Uterus (tissue), 4 donors: ENCODE results near the gene TJP2. TPM values are rescaled to one million over a fixed set of nuclear protein-coding genes. Genes with fewer than 3 reads are reported as not detected.

ENCODE experiments used
- DNase-seq, 2 donors: peaks; one replicate each; pipeline ENCODE4 v3.0.0-alpha.2; 2019 to 2020
- H3K27ac ChIP-seq, 2 donors: fragments of 200-600 bp; sonication (generic); 1 replicate in 1 of 2; 2 replicates in 1 of 2; pipeline ENCODE4 v1.5.1; 2016 to 2018
- H3K27me3 ChIP-seq, 2 donors: fragments of 200-600 bp; sonication (generic); one replicate each; pipeline ENCODE4 v1.5.1; 2018 to 2019; ENCODE audit warnings: control low read depth in 1 of 2
- H3K36me3 ChIP-seq, 2 donors: fragments of 200-600 bp; sonication (generic); one replicate each; pipeline ENCODE4 v1.5.1; 2019; ENCODE audit warnings: control low read depth in 1 of 2
- H3K4me1 ChIP-seq, 2 donors: fragments of 200-600 bp; sonication (generic); one replicate each; pipeline ENCODE4 v1.5.1; 2018 to 2019; ENCODE audit warnings: control low read depth in 1 of 2
- H3K4me3 ChIP-seq, 2 donors: fragments of 200-600 bp; sonication (generic); 1 replicate in 1 of 2; 2 replicates in 1 of 2; pipeline ENCODE4 v1.5.1; 2018 to 2019; ENCODE audit warnings: mild to moderate bottlenecking in 1 of 2
- H3K9me3 ChIP-seq, 2 donors: fragments of 200-600 bp; sonication (generic); one replicate each; pipeline ENCODE4 v1.5.1; 2019; ENCODE audit warnings: control low read depth in 1 of 2
- POLR2A ChIP-seq, 2 donors: fragments of 450-650 bp; IDR thresholded peaks; one replicate each; pipeline ENCODE4 v1.6.1; 2016; ENCODE audit warnings: antibody characterized with exemption in 2 of 2, mild to moderate bottlenecking in 1 of 2, moderate library complexity in 1 of 2
- intact Hi-C: fragments of 100-400 bp; cut with DNase I; formaldehyde crosslinking; loops from one replicate; pipeline ENCODE4 v1.15.1; 2023; ENCODE audit warnings: low total_unique reads
- total RNA-seq, 4 donors: library from RNA; depleted of rRNA in 3 of 4; stranded (reverse); fragments of >200 nt in 3 of 4; gene quantifications; one replicate each; pipeline versions ENCODE4 v1.1.0 to v1.2.4, GENCODE V29; 2014 to 2023
- TF ChIP-seq, protein P1 (sequence below), 4 experiments: fragments of 200-600 bp in 2 of 4; fragments of 450-650 bp in 2 of 4; sonication (generic) in 2 of 4; IDR thresholded peaks; one replicate each; pipeline ENCODE4 v1.5.1; 2016 to 2019; ENCODE audit warnings: antibody characterized with exemption in 4 of 4, mild to moderate bottlenecking in 2 of 4, moderate library complexity in 1 of 4
- donor health status: DM: yes; HTN: yes; CAD: no.

Gene TJP2
- total RNA-seq, 4 donors from 2014 or later: 38.6 to 110 (median 44.7) TPM

DNA sequence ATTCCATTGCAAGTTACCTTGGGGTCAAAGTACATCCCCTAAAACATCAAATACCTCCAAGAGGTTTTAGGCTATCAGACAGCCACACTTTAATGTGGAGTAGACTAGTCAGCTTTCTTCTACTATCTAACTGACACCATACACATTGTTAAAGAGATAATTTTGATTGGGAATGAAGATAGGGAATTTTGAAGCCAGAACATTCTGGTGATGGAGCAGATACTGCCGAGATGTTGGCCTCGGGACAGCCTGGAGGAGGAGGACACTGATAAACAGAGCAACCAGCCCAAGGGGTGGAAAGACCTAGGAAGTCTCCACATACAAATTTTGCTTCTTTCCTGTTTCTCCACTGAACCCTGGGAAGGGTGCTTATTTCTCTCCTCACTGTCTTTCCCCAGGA, 14.9 kb downstream of the TJP2 start:
- Histone ChIP-seq H3K36me3 (no peaks in the 10 kb centered on the region), H3K27me3 (no peaks in the 10 kb centered on the region), H3K4me1 (peaks cover 0 to 6% of the 10 kb centered on the region in 2 donors), H3K27ac (no peak overlapping the region), H3K9me3 (no peaks in the 10 kb centered on the region), H3K4me3 (no peak overlapping the region)
- intact Hi-C loops: no loop called here
- TF ChIP-seq, protein P1, sequence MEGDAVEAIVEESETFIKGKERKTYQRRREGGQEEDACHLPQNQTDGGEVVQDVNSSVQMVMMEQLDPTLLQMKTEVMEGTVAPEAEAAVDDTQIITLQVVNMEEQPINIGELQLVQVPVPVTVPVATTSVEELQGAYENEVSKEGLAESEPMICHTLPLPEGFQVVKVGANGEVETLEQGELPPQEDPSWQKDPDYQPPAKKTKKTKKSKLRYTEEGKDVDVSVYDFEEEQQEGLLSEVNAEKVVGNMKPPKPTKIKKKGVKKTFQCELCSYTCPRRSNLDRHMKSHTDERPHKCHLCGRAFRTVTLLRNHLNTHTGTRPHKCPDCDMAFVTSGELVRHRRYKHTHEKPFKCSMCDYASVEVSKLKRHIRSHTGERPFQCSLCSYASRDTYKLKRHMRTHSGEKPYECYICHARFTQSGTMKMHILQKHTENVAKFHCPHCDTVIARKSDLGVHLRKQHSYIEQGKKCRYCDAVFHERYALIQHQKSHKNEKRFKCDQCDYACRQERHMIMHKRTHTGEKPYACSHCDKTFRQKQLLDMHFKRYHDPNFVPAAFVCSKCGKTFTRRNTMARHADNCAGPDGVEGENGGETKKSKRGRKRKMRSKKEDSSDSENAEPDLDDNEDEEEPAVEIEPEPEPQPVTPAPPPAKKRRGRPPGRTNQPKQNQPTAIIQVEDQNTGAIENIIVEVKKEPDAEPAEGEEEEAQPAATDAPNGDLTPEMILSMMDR (IDR thresholded peaks at IDR 0.05): no peak
- TF ChIP-seq POLR2A (IDR thresholded peaks at IDR 0.05): no peak
- DNase-seq: no peak

DNA sequence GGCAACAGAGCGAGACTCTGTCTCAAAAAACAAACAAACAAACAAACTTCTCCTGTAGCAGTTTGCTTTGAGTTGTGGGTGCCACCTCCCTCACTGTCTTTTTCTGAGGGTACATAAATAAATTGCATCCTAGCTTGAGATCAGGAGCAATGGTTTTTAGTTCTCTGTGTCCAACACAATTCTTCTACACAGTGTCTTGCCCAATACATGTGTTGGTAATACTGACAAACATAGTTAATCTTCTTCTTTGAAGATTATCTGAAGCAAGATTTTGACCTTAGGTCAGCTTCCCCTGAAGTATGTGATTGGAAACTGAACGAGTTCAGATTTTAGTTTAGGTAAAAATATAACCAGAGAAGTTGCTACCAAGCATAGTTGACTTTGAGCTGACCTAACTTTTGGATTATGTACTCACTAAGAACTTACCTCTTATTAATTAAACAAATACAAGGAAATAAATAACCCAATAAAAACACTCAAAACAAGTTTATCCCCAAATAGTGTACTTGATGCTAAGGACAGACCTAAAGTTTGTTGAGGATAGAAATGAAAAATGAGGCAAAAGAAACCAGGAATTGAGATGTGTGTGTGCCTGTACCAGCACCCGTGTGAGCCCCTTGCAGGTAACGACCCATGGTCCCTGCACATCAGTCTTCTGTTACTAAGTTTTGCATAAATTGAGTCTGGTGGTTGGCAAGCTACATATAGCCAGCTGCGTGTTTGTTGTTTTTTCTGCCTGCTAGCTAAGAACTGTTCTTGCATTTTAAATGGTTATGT, 16.2 kb downstream of the TJP2 start:
- Histone ChIP-seq H3K27ac (no peak overlapping the region), H3K9me3 (no peaks in the 10 kb centered on the region), H3K36me3 (no peaks in the 10 kb centered on the region), H3K27me3 (no peaks in the 10 kb centered on the region), H3K4me1 (peaks cover 0 to 6% of the 10 kb centered on the region in 2 donors), H3K4me3 (no peak overlapping the region)
- intact Hi-C loops: loop anchor here (5.0 kb wide), 1 partner anchor 138 kb away; no protein-coding TSS in a partner anchor
- TF ChIP-seq, protein P1 (IDR thresholded peaks at IDR 0.05): no peak
- DNase-seq: no peak

- no peaks in the 10 kb centered on the region for H3K9me3 ChIP-seq
- intact Hi-C loops: loop anchor here (5.0 kb wide), 1 partner anchor 139 kb away; no protein-coding TSS in a partner anchor
- H3K36me3 ChIP-seq: no peaks in the 10 kb centered on the region
- H3K4me3 ChIP-seq: no peak overlapping the region
- H3K4me1 ChIP-seq: peaks cover 0 to 6% of the 10 kb centered on the region in 2 donors
- no peak overlapping the region for H3K27ac ChIP-seq
- TF ChIP-seq, protein P1 (IDR thresholded peaks at IDR 0.05): no peak
- no peaks in the 10 kb centered on the region for H3K27me3 ChIP-seq
- DNase-seq: no peak
Observed at GRCh38 chr9:69190863-69191181, 16.7 kb downstream of the TJP2 start.

- TF ChIP-seq, protein P1 (IDR thresholded peaks at IDR 0.05): no peak
- TF ChIP-seq POLR2A (IDR thresholded peaks at IDR 0.05): no peak
- Histone ChIP-seq H3K4me3 (no peak overlapping the region), H3K27me3 (no peaks in the 10 kb centered on the region), H3K27ac (no peak overlapping the region), H3K36me3 (no peaks in the 10 kb centered on the region), H3K4me1 (peaks cover 0 to 4% of the 10 kb centered on the region in 2 donors), H3K9me3 (no peaks in the 10 kb centered on the region)
- intact Hi-C loops: loop anchor here (5.0 kb wide), 1 partner anchor 139 kb away; no protein-coding TSS in a partner anchor
- DNase-seq: no peak
Observed at GRCh38 chr9:69191231-69191630, 17.2 kb downstream of the TJP2 start.

GRCh38 chr9:69192214-69192613, 18.1 kb downstream of the TJP2 start:
- no peaks in the 10 kb centered on the region for H3K27me3 ChIP-seq
- H3K36me3 ChIP-seq: no peaks in the 10 kb centered on the region
- no peaks in the 10 kb centered on the region for H3K9me3 ChIP-seq
- no peaks in the 10 kb centered on the region for H3K4me1 ChIP-seq
- DNase-seq: no peak
- TF ChIP-seq POLR2A (IDR thresholded peaks at IDR 0.05): no peak
- TF ChIP-seq, protein P1 (IDR thresholded peaks at IDR 0.05): no peak
- no peak overlapping the region for H3K27ac ChIP-seq
- intact Hi-C loops: loop anchor here (5.0 kb wide), 1 partner anchor 140 kb away; no protein-coding TSS in a partner anchor
- no peak overlapping the region for H3K4me3 ChIP-seq
